SU-DHL-6 (cell line): ENCODE data around the gene SAFB.

Experiments
- H2AFZ ChIP-seq: fragments of 200-600 bp; sonication (generic); 2 replicates; pipeline ENCODE4 v1.6.1; 2014; ENCODE audit warnings: low read depth, mild to moderate bottlenecking, moderate library complexity, mixed read lengths, antibody characterized with exemption, low read length; ENCODE audit not compliant: severe bottlenecking
- H3F3A ChIP-seq: fragments of 200-600 bp; shearing (Covaris generic); 2 replicates; pipeline ENCODE4 v1.6.0; 2016; ENCODE audit warnings: antibody characterized with exemption, mild to moderate bottlenecking; ENCODE audit not compliant: insufficient read depth
- H3K27ac ChIP-seq: fragments of 200-600 bp; sonication (generic); 2 replicates; pipeline ENCODE4 v1.5.1; 2016; ENCODE audit warnings: low read depth, mild to moderate bottlenecking, low read length, moderate library complexity, mixed read lengths
- H3K27me3 ChIP-seq: fragments of 200-600 bp; sonication (generic), shearing (Covaris generic); 2 replicates; pipeline ENCODE4 v1.6.0; 2014; ENCODE audit warnings: mild to moderate bottlenecking, low read length
- H3K36me3 ChIP-seq: fragments of 200-600 bp; sonication (generic); 2 replicates; pipeline ENCODE4 v1.6.1; 2014; ENCODE audit warnings: mild to moderate bottlenecking, low read length, mixed read lengths
- H3K4me2 ChIP-seq: fragments of 300-600, 200-600 bp; shearing (Covaris generic), sonication (generic); 2 replicates; pipeline ENCODE4 v1.6.0; 2014; ENCODE audit warnings: low read length, low read depth, mild to moderate bottlenecking; ENCODE audit not compliant: poor library complexity, severe bottlenecking
- H3K4me3 ChIP-seq: fragments of 200-600 bp; sonication (generic); 2 replicates; pipeline ENCODE4 v1.5.1; 2014; ENCODE audit warnings: antibody characterized with exemption, low read length, mild to moderate bottlenecking, mixed read lengths; ENCODE audit not compliant: insufficient read depth, poor library complexity, severe bottlenecking
- H3K79me2 ChIP-seq: fragments of 200-600 bp; sonication (generic); 2 replicates; pipeline ENCODE4 v1.6.1; 2014; ENCODE audit warnings: mild to moderate bottlenecking, low read length, moderate library complexity; ENCODE audit not compliant: insufficient read depth
- H3K9ac ChIP-seq: fragments of 200-600 bp; sonication (generic); 2 replicates; pipeline ENCODE4 v1.7.0; 2014; ENCODE audit warnings: mild to moderate bottlenecking, low read length
- H3K9me2 ChIP-seq: fragments of 200-600 bp; sonication (generic); replicated peaks from 2 replicates; pipeline ENCODE4 v1.6.1; 2014; ENCODE audit warnings: low read length; ENCODE audit not compliant: insufficient read depth
- H3K9me3 ChIP-seq: fragments of 200-600 bp; sonication (generic); 2 replicates; pipeline ENCODE4 v1.6.1; 2014; ENCODE audit warnings: low read length, mixed read lengths; ENCODE audit not compliant: insufficient read depth
- H4K20me1 ChIP-seq: fragments of 200-600 bp; sonication (generic); 2 replicates; pipeline ENCODE4 v1.6.1; 2014; ENCODE audit warnings: low read depth, mild to moderate bottlenecking, antibody characterized with exemption, low read length, moderate library complexity, mixed read lengths
- CTCF ChIP-seq: fragments of 200-600 bp; sonication (generic); IDR thresholded peaks from one replicate; pipeline ENCODE4 v1.5.1; 2017; ENCODE audit warnings: antibody characterized with exemption, mild to moderate bottlenecking, low read length, moderate library complexity; ENCODE audit not compliant: insufficient read depth, poor library complexity, severe bottlenecking
- EZH2phosphoT487 ChIP-seq: fragments of 200-600 bp; sonication (generic), shearing (Covaris generic); conservative IDR thresholded peaks from 2 replicates; pipeline ENCODE4 v1.6.1; 2018; ENCODE audit warnings: mild to moderate bottlenecking, antibody characterized with exemption, low read length, moderate library complexity, mixed read lengths

Gene SAFB

GRCh38 chr19:5592531-5593342, 30.1 kb upstream of the SAFB start:
- Histone ChIP-seq H3K9me3 (no peaks in the 10 kb centered on the region), H3K36me3 (0 out of 2 replicates have a peak, but pooled peaks cover 3% of the 10 kb centered on the region), H3K27me3 (no peaks in the 10 kb centered on the region), H3K4me2 (no peak overlapping the region), H3K4me3 (no peak overlapping the region), H3F3A (no peaks in the 10 kb centered on the region), H2AFZ (no peak overlapping the region), H4K20me1 (no peaks in the 10 kb centered on the region), H3K9ac (no peak overlapping the region), H3K79me2 (peaks cover 10% of the 10 kb centered on the region; the same call in 1 of the 2 replicates), H3K27ac (no peak overlapping the region), H3K9me2 (no peaks in the 10 kb centered on the region)
- no peak for TF ChIP-seq CTCF
- no peak for TF ChIP-seq EZH2phosphoT487

- Histone ChIP-seq H3F3A (no peaks in the 10 kb centered on the region), H3K4me2 (no peak overlapping the region), H3K9me3 (no peaks in the 10 kb centered on the region), H3K9ac (no peak overlapping the region), H3K27me3 (no peaks in the 10 kb centered on the region), H3K36me3 (peaks cover 5% of the 10 kb centered on the region; the same call in 1 of the 2 replicates), H2AFZ (no peak overlapping the region), H3K27ac (no peak overlapping the region), H3K9me2 (no peaks in the 10 kb centered on the region), H4K20me1 (no peaks in the 10 kb centered on the region), H3K4me3 (no peak overlapping the region), H3K79me2 (peaks cover 10% of the 10 kb centered on the region; the same call in 1 of the 2 replicates)
- TF ChIP-seq CTCF, result no peak
- TF ChIP-seq EZH2phosphoT487, result no peak
These were observed 29.3 kb upstream of the SAFB start for GRCh38 chr19:5593343-5594255.

GRCh38 chr19:5594521-5594950, 28.3 kb upstream of the SAFB start:
- Histone ChIP-seq H4K20me1 (no peaks in the 10 kb centered on the region), H3K27ac (no peak overlapping the region), H3K4me3 (no peak overlapping the region), H3K27me3 (no peaks in the 10 kb centered on the region), H2AFZ (no peak overlapping the region), H3K36me3 (peaks cover 7% of the 10 kb centered on the region; the same call in 1 of the 2 replicates), H3F3A (no peaks in the 10 kb centered on the region), H3K9me3 (no peaks in the 10 kb centered on the region), H3K79me2 (peaks cover 10% of the 10 kb centered on the region; the same call in 1 of the 2 replicates), H3K9me2 (no peaks in the 10 kb centered on the region), H3K9ac (no peak overlapping the region), H3K4me2 (no peak overlapping the region)
- no peak for TF ChIP-seq CTCF
- TF ChIP-seq EZH2phosphoT487, result no peak
